Osteoblast (primary cell): ENCODE results near the gene HSPA9. TPM values are rescaled to one million over a fixed set of nuclear protein-coding genes. Genes with fewer than 3 reads are reported as not detected.

Experiments
- DNase-seq: peaks from one replicate; pipeline ENCODE4 v3.0.0; 2011; ENCODE audit warnings: low spot score, mixed read lengths; ENCODE audit not compliant: insufficient read length; ENCODE audit errors: missing footprints
- H2AFZ ChIP-seq: 2 replicates; pipeline ENCODE4 v1.6.0; 2011; ENCODE audit warnings: mild to moderate bottlenecking, low read length
- H3K27ac ChIP-seq: 2 replicates; pipeline ENCODE4 v1.5.1; 2011; ENCODE audit warnings: mild to moderate bottlenecking, low read depth, low read length, moderate library complexity
- H3K27me3 ChIP-seq: 2 replicates; pipeline ENCODE4 v1.6.0; 2012; ENCODE audit warnings: mild to moderate bottlenecking, control low read depth, inconsistent platforms, low read length, moderate library complexity; ENCODE audit not compliant: insufficient read depth
- H3K36me3 ChIP-seq: 2 replicates; pipeline ENCODE4 v1.5.1; 2011; ENCODE audit warnings: mild to moderate bottlenecking, low read length, control low read depth, moderate library complexity; ENCODE audit not compliant: insufficient read depth
- H3K4me1 ChIP-seq: 2 replicates; pipeline ENCODE4 v1.5.1; 2011; ENCODE audit warnings: mild to moderate bottlenecking, low read length, control low read depth, moderate library complexity; ENCODE audit not compliant: insufficient read depth
- H3K4me2 ChIP-seq: 2 replicates; pipeline ENCODE4 v1.6.0; 2011; ENCODE audit warnings: mild to moderate bottlenecking, low read length; ENCODE audit not compliant: insufficient read depth
- H3K4me3 ChIP-seq: fragments of 200-600 bp; sonication (generic); 3 replicates; pipeline ENCODE4 v1.5.1; 2012; ENCODE audit warnings: mild to moderate bottlenecking, low read length, inconsistent platforms; ENCODE audit not compliant: insufficient read depth
- H3K79me2 ChIP-seq: 2 replicates; pipeline ENCODE4 v1.6.0; 2012; ENCODE audit warnings: mild to moderate bottlenecking, low read length, control low read depth, inconsistent platforms; ENCODE audit not compliant: insufficient read depth
- H3K9me3 ChIP-seq: 2 replicates; pipeline ENCODE4 v1.5.1; 2011; ENCODE audit warnings: low read depth, low read length, control low read depth
- H4K20me1 ChIP-seq: 2 replicates; pipeline ENCODE4 v1.6.0; 2012; ENCODE audit warnings: mild to moderate bottlenecking, low read length, control low read depth; ENCODE audit not compliant: insufficient read depth
- total RNA-seq: library from RNA; depleted of rRNA; stranded (reverse); fragments of >200 nt; gene quantifications from 2 replicates; pipeline ENCODE4 v1.2.3, GENCODE V29; 2012
- TF ChIP-seq, protein P1 (sequence below): IDR thresholded peaks from 2 replicates; pipeline ENCODE4 v1.5.1; 2011; ENCODE audit warnings: mild to moderate bottlenecking, low read depth, low read length, moderate library complexity; ENCODE audit errors: extremely low read depth

HSPA9 gene
- total RNA-seq, 1 donor: 624 TPM

DNA sequence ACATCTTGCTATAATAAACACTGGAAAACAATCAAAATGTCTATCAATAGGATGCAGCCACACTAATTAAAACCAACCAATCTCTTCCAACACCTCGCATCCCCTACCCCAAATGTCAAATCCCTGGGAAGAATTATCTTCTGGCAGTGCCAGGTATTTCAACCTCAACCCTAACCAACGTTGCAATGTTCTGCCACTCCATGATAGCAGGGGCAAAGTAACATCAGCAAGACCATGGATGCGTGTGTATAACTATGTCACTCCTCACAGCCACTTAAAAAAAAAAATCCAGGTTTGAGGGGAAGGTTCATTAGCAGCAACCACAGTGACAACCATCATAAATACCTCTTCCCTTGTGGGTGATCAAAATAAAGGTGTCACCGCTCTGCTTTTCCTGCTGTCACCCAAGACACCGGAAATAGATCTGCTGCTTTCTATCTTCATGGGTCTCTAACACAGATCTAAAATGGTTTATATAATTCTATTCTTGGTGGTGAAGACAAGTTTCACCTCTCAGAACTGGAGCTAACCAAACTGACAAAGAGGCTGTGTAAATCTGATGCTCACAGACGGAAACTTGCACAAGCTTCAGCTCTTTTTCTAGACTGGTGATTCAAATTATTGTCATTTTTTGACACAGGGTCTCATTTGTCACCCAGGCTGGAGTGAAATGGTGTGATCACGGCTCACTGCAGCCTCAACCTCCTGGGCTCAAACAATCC lies 9.9 kb downstream of the HSPA9 start:
- peaks cover 19% of the 10 kb centered on the region for H3K4me1 ChIP-seq
- peaks cover 17% of the 10 kb centered on the region for H4K20me1 ChIP-seq

DNA sequence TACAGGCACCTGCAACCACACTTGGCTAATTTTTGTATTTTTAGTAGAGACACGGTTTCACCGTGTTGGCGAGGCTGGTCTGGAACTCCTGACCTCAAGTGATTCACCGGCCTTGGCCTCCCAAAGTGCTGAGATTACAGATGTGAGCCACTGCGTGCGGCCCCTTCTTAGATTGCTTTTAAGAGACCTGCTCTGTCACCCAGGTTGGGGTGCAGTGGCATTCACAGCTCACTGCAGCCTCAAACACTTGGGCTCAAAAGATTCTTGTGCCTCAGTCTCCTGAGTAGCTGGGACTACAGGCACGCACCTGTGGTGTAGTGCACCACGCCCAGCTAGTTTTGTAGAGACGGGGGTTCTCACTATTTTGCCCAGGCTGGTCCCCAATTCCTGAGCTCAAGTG lies 11.0 kb downstream of the HSPA9 start:
- Histone ChIP-seq H3K4me1 (peaks cover 13% of the 10 kb centered on the region), H3K9me3 (no peaks in the 10 kb centered on the region), H3K27ac (no peak overlapping the region), H3K36me3 (peaks cover 90% of the 10 kb centered on the region), H2AFZ (no peak overlapping the region), H3K79me2 (peaks cover 85% of the 10 kb centered on the region), H4K20me1 (peaks cover 15% of the 10 kb centered on the region), H3K4me3 (no peak overlapping the region), H3K4me2 (no peak overlapping the region), H3K27me3 (no peaks in the 10 kb centered on the region)
- TF ChIP-seq, protein P1, sequence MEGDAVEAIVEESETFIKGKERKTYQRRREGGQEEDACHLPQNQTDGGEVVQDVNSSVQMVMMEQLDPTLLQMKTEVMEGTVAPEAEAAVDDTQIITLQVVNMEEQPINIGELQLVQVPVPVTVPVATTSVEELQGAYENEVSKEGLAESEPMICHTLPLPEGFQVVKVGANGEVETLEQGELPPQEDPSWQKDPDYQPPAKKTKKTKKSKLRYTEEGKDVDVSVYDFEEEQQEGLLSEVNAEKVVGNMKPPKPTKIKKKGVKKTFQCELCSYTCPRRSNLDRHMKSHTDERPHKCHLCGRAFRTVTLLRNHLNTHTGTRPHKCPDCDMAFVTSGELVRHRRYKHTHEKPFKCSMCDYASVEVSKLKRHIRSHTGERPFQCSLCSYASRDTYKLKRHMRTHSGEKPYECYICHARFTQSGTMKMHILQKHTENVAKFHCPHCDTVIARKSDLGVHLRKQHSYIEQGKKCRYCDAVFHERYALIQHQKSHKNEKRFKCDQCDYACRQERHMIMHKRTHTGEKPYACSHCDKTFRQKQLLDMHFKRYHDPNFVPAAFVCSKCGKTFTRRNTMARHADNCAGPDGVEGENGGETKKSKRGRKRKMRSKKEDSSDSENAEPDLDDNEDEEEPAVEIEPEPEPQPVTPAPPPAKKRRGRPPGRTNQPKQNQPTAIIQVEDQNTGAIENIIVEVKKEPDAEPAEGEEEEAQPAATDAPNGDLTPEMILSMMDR: no peak
- no peak for DNase-seq

More for the DNA sequence above, 9.9 kb downstream of the HSPA9 start:
- Histone ChIP-seq H3K4me2 (no peak overlapping the region), H3K27me3 (no peaks in the 10 kb centered on the region), H3K79me2 (peaks cover 86% of the 10 kb centered on the region), H3K4me3 (no peak overlapping the region), H2AFZ (no peak overlapping the region), H3K36me3 (peaks cover 90% of the 10 kb centered on the region), H3K9me3 (no peaks in the 10 kb centered on the region), H3K27ac (no peak overlapping the region)
- TF ChIP-seq, protein P1: no peak
- no peak for DNase-seq

- TF ChIP-seq, protein P1: no peak
- peaks cover 15% of the 10 kb centered on the region for H4K20me1 ChIP-seq
- no peak for DNase-seq
- no peak overlapping the region for H2AFZ ChIP-seq
- H3K4me2 ChIP-seq: no peak overlapping the region
- peaks cover 84% of the 10 kb centered on the region for H3K79me2 ChIP-seq
- H3K9me3 ChIP-seq: no peaks in the 10 kb centered on the region
- H3K4me3 ChIP-seq: no peak overlapping the region
- peaks cover 90% of the 10 kb centered on the region for H3K36me3 ChIP-seq
- no peak overlapping the region for H3K27ac ChIP-seq
- no peaks in the 10 kb centered on the region for H3K27me3 ChIP-seq
- peaks cover 8% of the 10 kb centered on the region for H3K4me1 ChIP-seq
Observed at GRCh38 chr5:138563340-138564118, 11.7 kb downstream of the HSPA9 start.

DNA sequence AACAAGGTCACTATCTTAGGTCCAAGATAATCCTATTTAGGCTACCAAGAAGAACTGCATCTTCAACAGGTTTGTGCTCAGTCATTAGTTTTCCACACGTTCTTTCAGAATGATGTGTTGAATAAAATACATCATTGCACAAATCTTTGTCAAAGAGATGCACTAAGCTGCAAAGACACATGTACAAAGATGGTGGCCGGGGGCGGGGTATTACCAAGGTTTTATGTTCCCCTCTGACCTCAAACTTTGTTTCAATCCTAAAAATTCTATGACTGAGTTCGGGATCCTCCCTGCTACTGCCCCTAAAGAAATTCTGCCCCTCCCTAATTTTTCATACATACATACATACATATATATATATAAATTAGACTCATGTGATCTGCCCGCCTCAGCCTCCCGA lies 14.2 kb downstream of the HSPA9 start:
- Histone ChIP-seq H4K20me1 (peaks cover 15% of the 10 kb centered on the region), H2AFZ (no peak overlapping the region)

More for the DNA sequence above, 14.2 kb downstream of the HSPA9 start:
- Histone ChIP-seq H3K4me3 (no peak overlapping the region), H3K9me3 (no peaks in the 10 kb centered on the region), H3K27ac (no peak overlapping the region), H3K79me2 (peaks cover 75% of the 10 kb centered on the region), H3K36me3 (peaks cover 91% of the 10 kb centered on the region), H3K27me3 (no peaks in the 10 kb centered on the region), H3K4me1 (no peaks in the 10 kb centered on the region), H3K4me2 (no peak overlapping the region)
- TF ChIP-seq, protein P1: no peak
- no peak for DNase-seq
